ENCODE results near the gene RNF150. TPM values are rescaled to one million over a fixed set of nuclear protein-coding genes. Genes with fewer than 3 reads are reported as not detected.

The RNF150 gene
- polyA plus RNA-seq, 1 donor from 2014 or later: 15.3 TPM

DNA sequence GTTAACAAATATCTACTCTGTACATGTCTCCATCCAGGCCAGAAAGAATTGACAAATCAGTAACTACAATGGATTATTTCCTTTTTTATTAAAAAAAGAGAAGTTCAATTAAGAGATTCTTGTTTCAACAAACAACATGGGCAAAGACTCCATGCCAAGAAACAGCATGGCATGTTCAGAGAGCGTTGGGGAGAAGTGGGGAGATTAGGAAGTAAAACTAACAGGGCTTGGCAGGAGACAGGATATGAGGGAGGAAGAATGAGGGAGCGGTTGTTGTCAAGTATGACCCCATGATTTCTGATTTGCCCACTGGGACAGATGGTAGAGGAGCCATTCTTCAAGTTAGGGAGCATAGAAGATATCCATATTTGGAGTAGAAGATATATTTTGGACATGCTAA lies 128.4 kb downstream of the RNF150 start:
- Histone ChIP-seq H3K79me2 (replicated peaks; ENCODE audit: insufficient read depth, low read length) (no peaks in the 10 kb centered on the region), H3K4me2 (ENCODE audit: low read length) (no peak overlapping the region), H3K9me2 (ENCODE audit: insufficient read depth, low read length) (no peaks in the 10 kb centered on the region), H3K9ac (ENCODE audit: low read length) (no peak overlapping the region), H2AFZ (ENCODE audit: low read depth, low read length) (no peak overlapping the region), H3K4me3 (ENCODE audit: low read length) (no peak overlapping the region), H3K36me3 (ENCODE audit: insufficient read depth, low read length) (no peaks in the 10 kb centered on the region), H3K27ac (ENCODE audit: low read length) (no peak overlapping the region), H3K9me3 (ENCODE audit: low read length) (no peaks in the 10 kb centered on the region), H3K27me3 (ENCODE audit: insufficient read depth, low read depth, low read length) (no peaks in the 10 kb centered on the region), H4K20me1 (ENCODE audit: insufficient read depth) (no peaks in the 10 kb centered on the region), H3F3A (ENCODE audit: insufficient read depth, low read length, poor library complexity, severe bottlenecking) (no peaks in the 10 kb centered on the region)
- no peak for TF ChIP-seq REST (IDR thresholded peaks at IDR 0.05; ENCODE audit: borderline replicate concordance)
- TF ChIP-seq SMC3 (conservative IDR thresholded peaks at IDR 0.05; ENCODE audit: poor library complexity): no peak
- TF ChIP-seq RAD21 (conservative IDR thresholded peaks at IDR 0.05): no peak
- TF ChIP-seq POLR2AphosphoS5 (IDR thresholded peaks at IDR 0.05): no peak
- no peak for TF ChIP-seq CTCF (IDR thresholded peaks at IDR 0.05; ENCODE audit: poor library complexity, severe bottlenecking)
- no peak for TF ChIP-seq TAF1 (IDR thresholded peaks at IDR 0.05; ENCODE audit: low read depth)
- TF ChIP-seq EP300 (conservative IDR thresholded peaks at IDR 0.05; ENCODE audit: poor library complexity, severe bottlenecking): no peak
- TF ChIP-seq MXI1 (conservative IDR thresholded peaks at IDR 0.05; ENCODE audit: poor library complexity, severe bottlenecking): no peak
- no peak for TF ChIP-seq EZH2 (IDR thresholded peaks at IDR 0.05; ENCODE audit: borderline replicate concordance, insufficient read depth, low read length, poor library complexity, severe bottlenecking)

GRCh38 chr4:141003193-141003592 lies 130.1 kb downstream of the RNF150 start:
- Histone ChIP-seq H3K4me3 (ENCODE audit: low read length) (no peak overlapping the region), H3F3A (ENCODE audit: insufficient read depth, low read length, poor library complexity, severe bottlenecking) (no peaks in the 10 kb centered on the region), H3K4me2 (ENCODE audit: low read length) (no peak overlapping the region), H3K9me2 (ENCODE audit: insufficient read depth, low read length) (no peaks in the 10 kb centered on the region), H3K27ac (ENCODE audit: low read length) (no peak overlapping the region), H3K36me3 (ENCODE audit: insufficient read depth, low read length) (no peaks in the 10 kb centered on the region), H3K79me2 (replicated peaks; ENCODE audit: insufficient read depth, low read length) (no peaks in the 10 kb centered on the region), H3K9ac (ENCODE audit: low read length) (no peak overlapping the region), H4K20me1 (ENCODE audit: insufficient read depth) (no peaks in the 10 kb centered on the region), H2AFZ (ENCODE audit: low read depth, low read length) (no peak overlapping the region), H3K27me3 (ENCODE audit: insufficient read depth, low read depth, low read length) (no peaks in the 10 kb centered on the region), H3K9me3 (ENCODE audit: low read length) (no peaks in the 10 kb centered on the region)
- no peak for TF ChIP-seq SMC3 (conservative IDR thresholded peaks at IDR 0.05; ENCODE audit: poor library complexity)
- no peak for TF ChIP-seq REST (IDR thresholded peaks at IDR 0.05; ENCODE audit: borderline replicate concordance)
- TF ChIP-seq EP300 (conservative IDR thresholded peaks at IDR 0.05; ENCODE audit: poor library complexity, severe bottlenecking): no peak
- no peak for TF ChIP-seq CTCF (IDR thresholded peaks at IDR 0.05; ENCODE audit: poor library complexity, severe bottlenecking)
- TF ChIP-seq EZH2 (IDR thresholded peaks at IDR 0.05; ENCODE audit: borderline replicate concordance, insufficient read depth, low read length, poor library complexity, severe bottlenecking): no peak

All from neural cell (in vitro differentiated cells).